Heart left ventricle (tissue), 13 donors: ENCODE data around the gene HMHB1.

ENCODE experiments used
- POLR2A ChIP-seq, 2 donors: fragments of 450-650 bp; IDR thresholded peaks; one replicate each; pipeline ENCODE4 v1.6.1; 2017; ENCODE audit warnings: antibody characterized with exemption in 2 of 2, mild to moderate bottlenecking in 2 of 2, moderate library complexity in 2 of 2
- TF ChIP-seq, protein P1 (sequence below), 12 donors: fragments of 200-600 bp; sonication (generic) in 4 of 12; IDR thresholded peaks; one replicate each; pipeline versions ENCODE4 v1.5.0 to v1.8.0; 2018 to 2022; ENCODE audit warnings: antibody characterized with exemption in 12 of 12, mild to moderate bottlenecking in 5 of 12
- donor health status: ischemic (EF 13 %, LVEDD 7.1; RV severe dilation, severe dysfunction).
- donor health status: DM: no; HTN: yes; CAD: no.
- donor health status: DM: no; HTN: no; CAD: no.
- donor health status: ischemic (EF 25% LVEDD 6.9; RV normal size, moderate dysfunction).
- donor health status: ischemic (EF 25% LVEDD 5.7; RV mildly dilated, moderate dysfunction).
- donor health status: ischemic (EF 35%, LVEDD 5.7; RV mildly dilated, moderate dysfunction).
- donor health status: nonischemic (EF 11% LVEDD 7.7; RV severe dilation, severe dysfunction).
- donor health status: DM: yes; HTN: yes; CAD: no.
- donor health status: PGD.
- donor health status: ischemic (EF 29% LVEDD 5.4; RV normal size, mild dysfunction).
- donor health status: nonischemic (EF 23%, LVEDD 6.1; RV moderate dilation, normal function).

DNA sequence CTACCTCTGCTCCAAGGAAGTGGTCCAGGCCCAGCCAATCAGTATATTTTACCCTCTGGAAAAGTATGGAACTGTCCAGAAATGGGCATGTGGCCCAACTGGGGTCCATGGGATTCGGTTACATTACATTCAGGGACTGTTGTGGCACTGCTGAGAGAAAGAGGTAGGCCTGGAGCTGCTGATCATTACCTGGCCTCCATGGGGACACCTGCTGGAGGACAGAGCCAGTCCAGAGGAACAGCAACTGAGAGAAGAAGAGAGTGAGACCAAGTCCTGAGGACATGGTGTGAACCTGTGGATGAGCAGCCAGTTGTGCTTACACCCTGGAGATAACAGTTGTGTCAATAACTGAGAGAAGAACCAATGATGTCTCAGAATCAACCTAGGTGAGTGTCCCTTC lies 48.2 kb downstream of the HMHB1 start:
- TF ChIP-seq, protein P1, sequence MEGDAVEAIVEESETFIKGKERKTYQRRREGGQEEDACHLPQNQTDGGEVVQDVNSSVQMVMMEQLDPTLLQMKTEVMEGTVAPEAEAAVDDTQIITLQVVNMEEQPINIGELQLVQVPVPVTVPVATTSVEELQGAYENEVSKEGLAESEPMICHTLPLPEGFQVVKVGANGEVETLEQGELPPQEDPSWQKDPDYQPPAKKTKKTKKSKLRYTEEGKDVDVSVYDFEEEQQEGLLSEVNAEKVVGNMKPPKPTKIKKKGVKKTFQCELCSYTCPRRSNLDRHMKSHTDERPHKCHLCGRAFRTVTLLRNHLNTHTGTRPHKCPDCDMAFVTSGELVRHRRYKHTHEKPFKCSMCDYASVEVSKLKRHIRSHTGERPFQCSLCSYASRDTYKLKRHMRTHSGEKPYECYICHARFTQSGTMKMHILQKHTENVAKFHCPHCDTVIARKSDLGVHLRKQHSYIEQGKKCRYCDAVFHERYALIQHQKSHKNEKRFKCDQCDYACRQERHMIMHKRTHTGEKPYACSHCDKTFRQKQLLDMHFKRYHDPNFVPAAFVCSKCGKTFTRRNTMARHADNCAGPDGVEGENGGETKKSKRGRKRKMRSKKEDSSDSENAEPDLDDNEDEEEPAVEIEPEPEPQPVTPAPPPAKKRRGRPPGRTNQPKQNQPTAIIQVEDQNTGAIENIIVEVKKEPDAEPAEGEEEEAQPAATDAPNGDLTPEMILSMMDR (IDR thresholded peaks at IDR 0.05), result no peak
- no peak for TF ChIP-seq POLR2A (IDR thresholded peaks at IDR 0.05)
